ENCODE measurements around the gene PLET1.

GRCh38 chr11:112223754-112224532, 36.7 kb downstream of the PLET1 start:
- TF ChIP-seq GABPA (IDR thresholded peaks at IDR 0.05; ENCODE audit: low read depth) (no peak), CTCF (IDR thresholded peaks at IDR 0.05; ENCODE audit: insufficient read depth, low read length) (no peak), SPI1 (IDR thresholded peaks at IDR 0.05; ENCODE audit: borderline replicate concordance, low read depth) (no peak), POLR2AphosphoS5 (IDR thresholded peaks at IDR 0.05; ENCODE audit: low read depth) (no peak), REST (IDR thresholded peaks at IDR 0.05; ENCODE audit: insufficient replicate concordance, low read depth) (no peak)

Data from HL-60 (cell line).